CD4-positive, alpha-beta T cell (primary cell): Measurements from ENCODE around the gene HSPBAP1. TPM values are rescaled to one million over a fixed set of nuclear protein-coding genes. Genes with fewer than 3 reads are reported as not detected.

Experiments used
- ATAC-seq: fragments of 200-7000 bp; cut with Tn5 transposase; one replicate; pipeline ENCODE4 v1.10.0; 2022; ENCODE audit warnings: mild to moderate bottlenecking; ENCODE audit not compliant: poor library complexity
- CTCF ChIA-PET: fragments of 350-600 bp; sonication (Branson Sonifier 250); formaldehyde crosslinking; loops from one replicate; lab custom pipeline; 2021; ENCODE audit warnings: antibody characterized with exemption, inconsistent platforms; lab: Charles Lee
- POLR2A ChIA-PET: fragments of 350-600 bp; sonication (Branson Sonifier 250); formaldehyde crosslinking; loops from one replicate; lab custom pipeline; 2021; ENCODE audit warnings: antibody characterized with exemption, inconsistent platforms; lab: Charles Lee
- DNase-seq, 14 experiments: peaks; one replicate each; pipeline ENCODE4 v3.0.0-alpha.2; 2013 to 2020; ENCODE audit warnings: mixed read lengths in 2 of 14
- H3K27ac ChIP-seq, 2 donors: one replicate each; pipeline versions ENCODE4 v1.5.1 to v1.7.0; 2013; ENCODE audit warnings: low read length in 2 of 2, low read depth in 1 of 2, mild to moderate bottlenecking in 1 of 2
- H3K27me3 ChIP-seq, 2 experiments: 1 replicate in 1 of 2; 2 replicates in 1 of 2; pipeline versions ENCODE4 v1.6.1 to v1.7.0; 2013; ENCODE audit warnings: low read length in 2 of 2, control low read depth in 1 of 2, mild to moderate bottlenecking in 1 of 2, moderate library complexity in 1 of 2; ENCODE audit not compliant: insufficient read depth in 2 of 2, control insufficient read depth in 1 of 2
- H3K36me3 ChIP-seq: one replicate; pipeline ENCODE4 v1.6.1; 2013; ENCODE audit warnings: low read length, control low read depth; ENCODE audit not compliant: insufficient read depth
- H3K4me1 ChIP-seq: one replicate; pipeline ENCODE4 v1.6.1; 2013; ENCODE audit warnings: low read length, control low read depth; ENCODE audit not compliant: insufficient read depth
- H3K4me3 ChIP-seq: one replicate; pipeline ENCODE4 v1.5.1; 2013; ENCODE audit warnings: mild to moderate bottlenecking, low read length, moderate library complexity
- H3K9me3 ChIP-seq, 2 experiments: 1 replicate in 1 of 2; 2 replicates in 1 of 2; pipeline versions ENCODE4 v1.6.1 to v1.7.0; 2013; ENCODE audit warnings: low read length in 2 of 2, mild to moderate bottlenecking in 2 of 2, control low read depth in 1 of 2, moderate library complexity in 1 of 2; ENCODE audit not compliant: control insufficient read depth in 1 of 2, insufficient read depth in 1 of 2
- H3K27ac Mint-ChIP-seq: one replicate; pipeline ENCODE4 v1.8.0; 2020; ENCODE audit warnings: mixed read lengths
- H3K27me3 Mint-ChIP-seq: one replicate; pipeline ENCODE4 v1.8.0; 2021; ENCODE audit warnings: mixed read lengths
- H3K36me3 Mint-ChIP-seq: one replicate; pipeline ENCODE4 v1.8.0; 2021; ENCODE audit warnings: low read depth, mixed read lengths
- H3K4me1 Mint-ChIP-seq: one replicate; pipeline ENCODE4 v1.8.0; 2021; ENCODE audit warnings: low read depth, mixed read lengths
- H3K4me3 Mint-ChIP-seq: one replicate; pipeline ENCODE4 v1.8.0; 2020; ENCODE audit warnings: mild to moderate bottlenecking, mixed read lengths
- H3K9me3 Mint-ChIP-seq: one replicate; pipeline ENCODE4 v1.8.0; 2020; ENCODE audit warnings: mixed read lengths
- CTCF ChIP-seq: fragments of 200-600 bp; IDR thresholded peaks from one replicate; pipeline ENCODE4 v1.8.0; 2022; ENCODE audit warnings: antibody characterized with exemption, mild to moderate bottlenecking
- intact Hi-C, 2 experiments: fragments of 100-400 bp; cut with DNase I in 1 of 2; cut with micrococcal nuclease in 1 of 2; formaldehyde crosslinking; loops; one replicate each; pipeline versions ENCODE4 v1.15.1 to v1.9.0; 2023 to 2025; cut with DNase I, micrococcal nuclease
- total RNA-seq, 174 experiments: library from RNA in 2 of 174; stranded (reverse) in 2 of 174; gene quantifications; one replicate each; pipeline ENCODE4 v1.2.3 and lab custom pipeline; 2021 to 2026

HSPBAP1 gene
- total RNA-seq, 2 experiments from 2014 or later: 9.3 to 11.0 TPM

- POLR2A ChIA-PET: interaction anchor here (0.7 to 2.0 kb wide), 6 partner anchors 19 to 411 kb away, joined by 3 to 12 read pairs (median 8); partner anchors contain the start of genes FAM162A, SEC22A and WDR5B
- peak within 1 kb of the TSS; percentile 64 for H3K27ac Mint-ChIP-seq
- Histone ChIP-seq H3K27me3 (no peaks in the 10 kb centered on the region), H3K4me3 (peak within 1 kb of the TSS; percentile 68), H3K27ac (peak within 1 kb of the TSS; percentile 75 to 84), H3K36me3 (no peaks in the 10 kb centered on the region), H3K4me1 (peaks cover 37% of the 10 kb centered on the region), H3K9me3 (no peaks in the 10 kb centered on the region)
- CTCF ChIA-PET: no interaction called here
- H3K27me3 Mint-ChIP-seq: no peaks in the 10 kb centered on the region
- no peak for TF ChIP-seq CTCF
- ATAC-seq: peak; percentile 45
- DNase-seq: peak; percentile 26 to 86 (median 60)
- no peaks in the 10 kb centered on the region for H3K9me3 Mint-ChIP-seq
- peaks cover 17% of the 10 kb centered on the region for H3K36me3 Mint-ChIP-seq
- peak within 1 kb of the TSS; percentile 79 for H3K4me3 Mint-ChIP-seq
- intact Hi-C loops: loop anchor here in 1 of 2 experiments (5.0 to 10.0 kb wide), 10 partner anchors 108 to 1250 kb away; partner anchors contain the start of genes DTX3L, FAM162A, HACD2 and MIX23
- H3K4me1 Mint-ChIP-seq: peaks cover 32% of the 10 kb centered on the region
These were observed 1.4 kb upstream of the HSPBAP1 start, which contains the start of gene SLC49A4 for GRCh38 chr3:122794779-122795673. Gene SLC49A4, plus strand, starts transcription at chr3:122795069. Its CDS starts 124 bp downstream, at chr3:122795193.

- ATAC-seq (no peak), DNase-seq (no peak)
- ChIA-PET CTCF (no interaction called here), POLR2A (interaction anchor here (1.2 to 2.0 kb wide), 11 partner anchors 10 to 1134 kb away, joined by 3 to 20 read pairs (median 9); partner anchors contain the start of genes FAM162A, HCLS1, KPNA1 and MIX23)
- Mint-ChIP-seq H3K27ac (no peak overlapping the region), H3K27me3 (no peaks in the 10 kb centered on the region), H3K36me3 (peaks cover 17% of the 10 kb centered on the region), H3K4me1 (peaks cover 32% of the 10 kb centered on the region), H3K9me3 (no peaks in the 10 kb centered on the region), H3K4me3 (no peak overlapping the region)
- Histone ChIP-seq H3K27me3 (no peaks in the 10 kb centered on the region), H3K4me1 (peaks cover 37% of the 10 kb centered on the region), H3K4me3 (peak overlapping the region; percentile 68), H3K36me3 (no peaks in the 10 kb centered on the region), H3K9me3 (no peaks in the 10 kb centered on the region), H3K27ac (peak overlapping the region; percentile 75 to 84)
- TF ChIP-seq CTCF: no peak
- intact Hi-C loops: loop anchor here in 1 of 2 experiments (5.0 to 10.0 kb wide), 9 partner anchors 107 to 1250 kb away; partner anchors contain the start of genes DTX3L, FAM162A, HACD2 and MIX23
These were observed 800 bp upstream of the HSPBAP1 start for GRCh38 chr3:122794483-122794778.

- Histone ChIP-seq H3K36me3 (peaks cover 10% of the 10 kb centered on the region), H3K4me3 (no peak overlapping the region), H3K27ac (no peak overlapping the region), H3K9me3 (no peaks in the 10 kb centered on the region), H3K27me3 (no peaks in the 10 kb centered on the region), H3K4me1 (peaks cover 17% of the 10 kb centered on the region)
- no peak overlapping the region for H3K27ac Mint-ChIP-seq
- H3K27me3 Mint-ChIP-seq: no peaks in the 10 kb centered on the region
- no peak for TF ChIP-seq CTCF
- intact Hi-C loops: loop anchor here in 1 of 2 experiments (2.0 to 10.0 kb wide), 10 partner anchors 102 to 1245 kb away; partner anchors contain the start of genes DTX3L, EAF2, FAM162A and HACD2
- ATAC-seq (no peak), DNase-seq (no peak)
- peaks cover 38% of the 10 kb centered on the region for H3K4me1 Mint-ChIP-seq
- ChIA-PET POLR2A (interaction anchor here (0.7 kb wide), 1 partner anchor 236 kb away, joined by 3 read pairs; no protein-coding TSS in a partner anchor), CTCF (interaction anchor here (0.7 to 1.2 kb wide), 2 partner anchors 93 to 406 kb away, joined by 3 to 4 read pairs; partner anchors contain the start of gene FAM162A)
- H3K36me3 Mint-ChIP-seq: peaks cover 30% of the 10 kb centered on the region
- no peak overlapping the region for H3K4me3 Mint-ChIP-seq
- no peaks in the 10 kb centered on the region for H3K9me3 Mint-ChIP-seq
These were observed 3.9 kb downstream of the HSPBAP1 start for GRCh38 chr3:122789585-122790273.
